ENCODE data around the gene MYO5C.

DNA sequence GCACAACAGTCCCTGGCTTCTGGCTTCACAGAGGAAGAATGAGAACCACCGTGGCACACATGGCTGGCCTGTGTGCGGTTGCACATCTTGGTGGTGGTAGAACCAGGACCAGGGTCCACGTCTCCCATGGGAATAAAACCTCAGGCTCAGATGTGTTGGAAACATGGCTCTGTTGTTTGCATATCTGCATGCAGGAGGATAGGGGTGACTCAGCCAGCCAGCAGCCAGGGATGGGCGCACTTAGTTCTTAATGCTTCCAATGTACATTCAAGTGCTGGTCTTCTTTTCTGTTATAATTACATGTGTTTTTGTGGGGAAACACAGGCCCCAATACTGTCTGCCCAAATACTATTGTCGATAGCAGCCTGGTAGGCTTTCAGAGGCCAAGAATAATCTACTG is 147.2 kb downstream of the MYO5C start:
- TF ChIP-seq, protein P1, sequence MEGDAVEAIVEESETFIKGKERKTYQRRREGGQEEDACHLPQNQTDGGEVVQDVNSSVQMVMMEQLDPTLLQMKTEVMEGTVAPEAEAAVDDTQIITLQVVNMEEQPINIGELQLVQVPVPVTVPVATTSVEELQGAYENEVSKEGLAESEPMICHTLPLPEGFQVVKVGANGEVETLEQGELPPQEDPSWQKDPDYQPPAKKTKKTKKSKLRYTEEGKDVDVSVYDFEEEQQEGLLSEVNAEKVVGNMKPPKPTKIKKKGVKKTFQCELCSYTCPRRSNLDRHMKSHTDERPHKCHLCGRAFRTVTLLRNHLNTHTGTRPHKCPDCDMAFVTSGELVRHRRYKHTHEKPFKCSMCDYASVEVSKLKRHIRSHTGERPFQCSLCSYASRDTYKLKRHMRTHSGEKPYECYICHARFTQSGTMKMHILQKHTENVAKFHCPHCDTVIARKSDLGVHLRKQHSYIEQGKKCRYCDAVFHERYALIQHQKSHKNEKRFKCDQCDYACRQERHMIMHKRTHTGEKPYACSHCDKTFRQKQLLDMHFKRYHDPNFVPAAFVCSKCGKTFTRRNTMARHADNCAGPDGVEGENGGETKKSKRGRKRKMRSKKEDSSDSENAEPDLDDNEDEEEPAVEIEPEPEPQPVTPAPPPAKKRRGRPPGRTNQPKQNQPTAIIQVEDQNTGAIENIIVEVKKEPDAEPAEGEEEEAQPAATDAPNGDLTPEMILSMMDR (IDR thresholded peaks at IDR 0.05) = no peak
- no peak for TF ChIP-seq POLR2A (IDR thresholded peaks at IDR 0.05)
